ENCODE results near the gene PIN1. TPM values are rescaled to one million over a fixed set of nuclear protein-coding genes. Genes with fewer than 3 reads are reported as not detected.

Gene PIN1
- total and polyA plus RNA-seq, 2 of the 8 experiments (the other 6 are each of a cell fraction or from before 2014, with no cell fraction given), result 78.3 to 90.8 TPM

DNA sequence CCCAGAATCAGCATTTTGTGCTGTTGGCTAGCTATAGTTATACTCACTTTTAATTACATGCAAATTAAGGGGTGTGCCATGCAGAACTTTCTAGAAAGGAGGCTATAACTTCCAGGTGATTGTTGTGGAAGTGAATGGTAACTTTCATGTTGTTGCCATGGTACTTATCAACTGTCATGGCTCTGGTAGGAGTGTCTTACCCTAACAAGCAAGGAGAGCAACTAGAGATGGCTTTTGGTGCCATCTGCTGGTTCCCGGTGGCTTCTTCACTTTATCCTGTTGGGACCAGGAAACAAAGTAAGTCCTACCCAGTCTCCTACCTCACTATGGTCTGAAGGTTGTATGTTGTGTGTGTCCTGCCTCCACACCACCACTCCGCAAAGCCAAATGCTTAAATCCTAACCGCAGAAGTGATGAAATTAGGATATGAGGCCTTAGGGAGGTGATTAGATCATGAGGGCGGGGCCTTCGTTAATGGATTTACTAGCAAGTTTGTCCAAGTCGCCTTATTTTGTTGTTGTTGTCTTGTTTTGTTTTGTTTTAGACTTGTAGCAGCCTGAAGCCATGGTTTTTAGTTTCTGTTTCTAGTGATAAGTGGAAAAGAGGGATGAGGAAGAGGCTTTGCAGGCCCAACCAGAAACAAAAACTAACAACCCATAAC, 38.9 kb upstream of the PIN1 start:
- Histone ChIP-seq H3K23ac (ENCODE audit: insufficient read length) (no peak overlapping the region), H3K36me3 (ENCODE audit: control insufficient read depth in 2 of 4, insufficient read depth in 4 of 4, low read length in 3 of 4) (no peaks in the 10 kb centered on the region), H3K14ac (ENCODE audit: insufficient read length) (no peak overlapping the region), H3K4ac (replicated peaks; ENCODE audit: insufficient read length, low read depth, low read length) (no peak overlapping the region), H2BK120ac (replicated peaks; ENCODE audit: low read depth, low read length) (no peak overlapping the region), H3K27ac (ENCODE audit: low read depth, low read length) (no peak overlapping the region), H4K91ac (replicated peaks; ENCODE audit: insufficient read length, low read length) (no peak overlapping the region), H4K20me1 (replicated peaks in 1 of 2; ENCODE audit: control insufficient read depth in 1 of 2, insufficient read depth in 2 of 2, low read length in 2 of 2) (no peaks in the 10 kb centered on the region), H2BK20ac (ENCODE audit: low read length) (no peak overlapping the region), H3K18ac (ENCODE audit: extremely low read depth, low read length) (no peak overlapping the region), H3K9me3 (ENCODE audit: insufficient read depth in 2 of 2, low read depth in 1 of 2, low read length in 1 of 2) (no peaks in the 10 kb centered on the region), H2BK12ac (ENCODE audit: low read depth, low read length) (no peak overlapping the region), H2BK15ac (ENCODE audit: low read length) (no peak overlapping the region), H3K79me2 (ENCODE audit: control insufficient read depth in 1 of 2, insufficient read depth in 2 of 2, low read length in 2 of 2) (no peaks in the 10 kb centered on the region), H2AK5ac (ENCODE audit: low read depth, low read length) (no peak overlapping the region), H2AFZ (ENCODE audit: low read length) (no peak overlapping the region), H4K5ac (ENCODE audit: insufficient read length, low read depth, low read length) (no peak overlapping the region), H3K4me3 (ENCODE audit: extremely low read depth in 1 of 4, insufficient read depth in 2 of 4, low read depth in 3 of 4, low read length in 4 of 4) (no peak overlapping the region), H3K9ac (replicated peaks in 1 of 4; ENCODE audit: extremely low read depth in 1 of 4, low read depth in 3 of 4, low read length in 3 of 4) (no peak overlapping the region), H3K27me3 (replicated peaks in 1 of 4; ENCODE audit: control insufficient read depth in 3 of 4, extremely low read depth in 1 of 4, insufficient read depth in 3 of 4, low read length in 3 of 4) (no peaks in the 10 kb centered on the region), H3K4me2 (ENCODE audit: insufficient read depth in 1 of 2, low read depth in 2 of 2, low read length in 2 of 2) (no peak overlapping the region), H3K79me1 (ENCODE audit: low read depth, low read length) (0 out of 2 replicates have a peak, but pooled peaks cover 2% of the 10 kb centered on the region), H2BK5ac (ENCODE audit: low read depth, low read length) (no peak overlapping the region), H3K4me1 (replicated peaks in 1 of 4; ENCODE audit: control insufficient read depth in 3 of 4, insufficient read depth in 4 of 4, low read length in 3 of 4) (peaks cover 0 to 2% (median 0%) of the 10 kb centered on the region in 4 experiments; a peak in 2 of 7 replicates), H4K8ac (ENCODE audit: extremely low read depth, insufficient read depth, low read length) (no peak overlapping the region), H3K23me2 (ENCODE audit: low read depth, low read length) (peaks cover 11% of the 10 kb centered on the region; the same call in 1 of the 2 replicates), H3K56ac (replicated peaks; ENCODE audit: insufficient read length, low read depth, low read length) (no peak overlapping the region)
- 51% methylated on average over 6 of the region's 6 CpGs; no CpG with 5 or more reads in 1 of the 2 experiments for WGBS, 2 experiments (ENCODE audit: extremely low coverage in 1 of 2, insufficient coverage in 1 of 2, insufficient read length in 1 of 2, insufficient replicate concordance in 2 of 2, low coverage in 1 of 2, low lambda C conversion rate in 2 of 2, missing lambda C conversion rate in 1 of 2)
- DNase-seq (ENCODE audit: low read depth in 1 of 2, low spot score in 2 of 2) (peak; percentile 68 to 84), FAIRE-seq (peak; percentile 100)
- CTCF ChIA-PET (ENCODE audit: partially characterized antibody), result interaction anchor here (0.5 to 4.8 kb wide), 16 partner anchors 12 to 591 kb away, joined by 3 to 47 read pairs (median 3); no protein-coding TSS in a partner anchor
- POLR2A ChIA-PET (ENCODE audit: partially characterized antibody), result interaction anchor here (0.7 to 1.1 kb wide), 5 partner anchors 171 to 209 kb away, joined by 3 read pairs; partner anchors contain the start of gene ZNF561
- TF ChIP-seq MAFK (IDR thresholded peaks at IDR 0.05; ENCODE audit: low read depth, low read length), result no peak
- no peak for TF ChIP-seq SAP30 (IDR thresholded peaks at IDR 0.05; ENCODE audit: insufficient read depth, insufficient replicate concordance, low read length)
- TF ChIP-seq TBP (IDR thresholded peaks at IDR 0.05; ENCODE audit: low read depth, low read length), result no peak
- TF ChIP-seq RXRA (IDR thresholded peaks at IDR 0.05; ENCODE audit: insufficient read depth, low read depth, low read length), result no peak
- TF ChIP-seq JUND (IDR thresholded peaks at IDR 0.05; ENCODE audit: low read length), result no peak
- no peak for TF ChIP-seq KDM4A (IDR thresholded peaks at IDR 0.05; ENCODE audit: low read depth, low read length, severe bottlenecking)
- no peak for TF ChIP-seq ASH2L (IDR thresholded peaks at IDR 0.05; ENCODE audit: low read length)
- TF ChIP-seq GTF2F1 (IDR thresholded peaks at IDR 0.05; ENCODE audit: borderline replicate concordance, low read depth, low read length), result no peak
- no peak for TF ChIP-seq RFX5 (IDR thresholded peaks at IDR 0.05; ENCODE audit: borderline replicate concordance, low read depth, low read length)
- TF ChIP-seq, protein P1, sequence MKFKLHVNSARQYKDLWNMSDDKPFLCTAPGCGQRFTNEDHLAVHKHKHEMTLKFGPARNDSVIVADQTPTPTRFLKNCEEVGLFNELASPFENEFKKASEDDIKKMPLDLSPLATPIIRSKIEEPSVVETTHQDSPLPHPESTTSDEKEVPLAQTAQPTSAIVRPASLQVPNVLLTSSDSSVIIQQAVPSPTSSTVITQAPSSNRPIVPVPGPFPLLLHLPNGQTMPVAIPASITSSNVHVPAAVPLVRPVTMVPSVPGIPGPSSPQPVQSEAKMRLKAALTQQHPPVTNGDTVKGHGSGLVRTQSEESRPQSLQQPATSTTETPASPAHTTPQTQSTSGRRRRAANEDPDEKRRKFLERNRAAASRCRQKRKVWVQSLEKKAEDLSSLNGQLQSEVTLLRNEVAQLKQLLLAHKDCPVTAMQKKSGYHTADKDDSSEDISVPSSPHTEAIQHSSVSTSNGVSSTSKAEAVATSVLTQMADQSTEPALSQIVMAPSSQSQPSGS (IDR thresholded peaks at IDR 0.05; ENCODE audit: low read length), result no peak
